A549 (cell line): ENCODE data around the gene DIS3L2.

Source experiments
- BHLHE40 ChIP-seq: IDR thresholded peaks from 2 replicates; pipeline ENCODE4 v1.6.1; 2012; ENCODE audit warnings: low read depth, low read length, inconsistent platforms
- POLR2A ChIP-seq: IDR thresholded peaks from 2 replicates; pipeline ENCODE4 v1.6.1; 2012; ENCODE audit warnings: mild to moderate bottlenecking, low read length
- SMC3 ChIP-seq: fragments of >200 bp; sonication (Bioruptor Twin); formaldehyde crosslinking; IDR thresholded peaks from 3 replicates; pipeline ENCODE4 v1.6.1; 2018; ENCODE audit warnings: inconsistent platforms
- TF ChIP-seq, protein P1 (sequence below): fragments of >200 bp; sonication (Bioruptor Twin); formaldehyde crosslinking; IDR thresholded peaks from 3 replicates; pipeline ENCODE4 v1.5.1; 2016
- TF ChIP-seq, protein P2 (sequence below): fragments of 450-650 bp; IDR thresholded peaks from 2 replicates; pipeline ENCODE4 v1.6.1; 2014; ENCODE audit warnings: antibody characterized with exemption

GRCh38 chr2:232260075-232260474 lies 298.6 kb downstream of the DIS3L2 start:
- no peak for TF ChIP-seq BHLHE40
- TF ChIP-seq, protein P1, sequence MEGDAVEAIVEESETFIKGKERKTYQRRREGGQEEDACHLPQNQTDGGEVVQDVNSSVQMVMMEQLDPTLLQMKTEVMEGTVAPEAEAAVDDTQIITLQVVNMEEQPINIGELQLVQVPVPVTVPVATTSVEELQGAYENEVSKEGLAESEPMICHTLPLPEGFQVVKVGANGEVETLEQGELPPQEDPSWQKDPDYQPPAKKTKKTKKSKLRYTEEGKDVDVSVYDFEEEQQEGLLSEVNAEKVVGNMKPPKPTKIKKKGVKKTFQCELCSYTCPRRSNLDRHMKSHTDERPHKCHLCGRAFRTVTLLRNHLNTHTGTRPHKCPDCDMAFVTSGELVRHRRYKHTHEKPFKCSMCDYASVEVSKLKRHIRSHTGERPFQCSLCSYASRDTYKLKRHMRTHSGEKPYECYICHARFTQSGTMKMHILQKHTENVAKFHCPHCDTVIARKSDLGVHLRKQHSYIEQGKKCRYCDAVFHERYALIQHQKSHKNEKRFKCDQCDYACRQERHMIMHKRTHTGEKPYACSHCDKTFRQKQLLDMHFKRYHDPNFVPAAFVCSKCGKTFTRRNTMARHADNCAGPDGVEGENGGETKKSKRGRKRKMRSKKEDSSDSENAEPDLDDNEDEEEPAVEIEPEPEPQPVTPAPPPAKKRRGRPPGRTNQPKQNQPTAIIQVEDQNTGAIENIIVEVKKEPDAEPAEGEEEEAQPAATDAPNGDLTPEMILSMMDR, result no peak
- no peak for TF ChIP-seq SMC3
- TF ChIP-seq, protein P2, sequence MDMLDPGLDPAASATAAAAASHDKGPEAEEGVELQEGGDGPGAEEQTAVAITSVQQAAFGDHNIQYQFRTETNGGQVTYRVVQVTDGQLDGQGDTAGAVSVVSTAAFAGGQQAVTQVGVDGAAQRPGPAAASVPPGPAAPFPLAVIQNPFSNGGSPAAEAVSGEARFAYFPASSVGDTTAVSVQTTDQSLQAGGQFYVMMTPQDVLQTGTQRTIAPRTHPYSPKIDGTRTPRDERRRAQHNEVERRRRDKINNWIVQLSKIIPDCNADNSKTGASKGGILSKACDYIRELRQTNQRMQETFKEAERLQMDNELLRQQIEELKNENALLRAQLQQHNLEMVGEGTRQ, result no peak
- TF ChIP-seq POLR2A, result no peak
